ENCODE measurements around the gene PRRX2.
"Not testable (repeated sequence)": the region's sequence is repeated elsewhere in the genome, so short reads cannot be mapped to it uniquely, and the experiment has no call there.

The PRRX2 gene

GRCh38 chr9:129655154-129655553 lies 10.3 kb upstream of the PRRX2 start:
- DNase-seq = no peak

- no peak for DNase-seq
Measured at GRCh38 chr9:129655696-129656095, 9.8 kb upstream of the PRRX2 start.

GRCh38 chr9:129656795-129657390 lies 8.6 kb upstream of the PRRX2 start:
- DNase-seq = no peak

GRCh38 chr9:129661029-129661428 lies 4.4 kb upstream of the PRRX2 start:
- no peak for DNase-seq

GRCh38 chr9:129662239-129662638 lies 3.2 kb upstream of the PRRX2 start:
- not testable (repeated sequence) for DNase-seq

- no peak for DNase-seq
Measured at GRCh38 chr9:129664746-129665388, 580 bp upstream of the PRRX2 start.

- DNase-seq = no peak
Measured at GRCh38 chr9:129665814-129666520, 520 bp downstream of the PRRX2 start.

- no peak for DNase-seq
Measured at GRCh38 chr9:129666575-129666974, 1.1 kb downstream of the PRRX2 start.

- no peak for DNase-seq
Measured at GRCh38 chr9:129667378-129667777, 1.9 kb downstream of the PRRX2 start.

GRCh38 chr9:129667850-129668249 lies 2.4 kb downstream of the PRRX2 start:
- DNase-seq = no peak

- no peak for DNase-seq
Measured at GRCh38 chr9:129669141-129669718, 3.8 kb downstream of the PRRX2 start.

GRCh38 chr9:129669946-129670345 lies 4.5 kb downstream of the PRRX2 start:
- DNase-seq = no peak

GRCh38 chr9:129671065-129671464 lies 5.6 kb downstream of the PRRX2 start:
- no peak for DNase-seq

GRCh38 chr9:129671519-129671918 lies 6.1 kb downstream of the PRRX2 start:
- no peak for DNase-seq

- DNase-seq = no peak
Measured at GRCh38 chr9:129672702-129673101, 7.3 kb downstream of the PRRX2 start.

- DNase-seq = no peak
Measured at GRCh38 chr9:129673602-129674001, 8.2 kb downstream of the PRRX2 start.

- DNase-seq = no peak
Measured at GRCh38 chr9:129674229-129674628, 8.8 kb downstream of the PRRX2 start.

GRCh38 chr9:129675620-129676019 lies 10.2 kb downstream of the PRRX2 start:
- no peak for DNase-seq

GRCh38 chr9:129676287-129676686 lies 10.8 kb downstream of the PRRX2 start:
- no peak for DNase-seq

GRCh38 chr9:129676975-129677374 lies 11.5 kb downstream of the PRRX2 start:
- no peak for DNase-seq

- DNase-seq = no peak
Measured at GRCh38 chr9:129677456-129677855, 12.0 kb downstream of the PRRX2 start.

- no peak for DNase-seq
Measured at GRCh38 chr9:129678844-129679243, 13.4 kb downstream of the PRRX2 start.

- no peak for DNase-seq
Measured at GRCh38 chr9:129679537-129679936, 14.1 kb downstream of the PRRX2 start.

- no peak for DNase-seq
Measured at GRCh38 chr9:129681924-129682323, 16.5 kb downstream of the PRRX2 start.

Data from NCI-H1436 treated with DMSO at 0.1 percent for 48 hours (cell line).